ENCODE measurements around the gene IKZF1. TPM values are rescaled to one million over a fixed set of nuclear protein-coding genes. Genes with fewer than 3 reads are reported as not detected.

IKZF1 gene
- total and polyA plus RNA-seq, 2 of the 4 experiments (the other 2 are of a cell fraction): not detected

GRCh38 chr7:50285269-50285668, 19.2 kb upstream of the IKZF1 start:
- POLR2A ChIA-PET (ENCODE audit: unreplicated experiment): no interaction called here
- no peak overlapping the region for H2AFZ ChIP-seq (replicated peaks; ENCODE audit: low read length, poor library complexity)
- no peak overlapping the region for H3K14ac ChIP-seq (replicated peaks; ENCODE audit: low read depth, low read length)
- no peaks in the 10 kb centered on the region for H3K27me3 ChIP-seq (ENCODE audit: control insufficient read depth, insufficient read depth, low read length)
- no peak overlapping the region for H2BK120ac ChIP-seq (ENCODE audit: low read depth, low read length)
- dilution Hi-C loops (cut with HindIII; ENCODE audit: low sequenced_read_pairs, unreplicated experiment): no loop called here
- TF ChIP-seq RCOR1 (IDR thresholded peaks at IDR 0.05; ENCODE audit: insufficient replicate concordance, low read length): no peak
- no peak for TF ChIP-seq CEBPB (IDR thresholded peaks at IDR 0.05; ENCODE audit: low read depth, low read length)
- TF ChIP-seq CHD1 (IDR thresholded peaks at IDR 0.05; ENCODE audit: low read depth, low read length): no peak
- TF ChIP-seq ELK1 (IDR thresholded peaks at IDR 0.05; ENCODE audit: borderline replicate concordance, low read depth, low read length): no peak
- no peak for TF ChIP-seq SMC3 (IDR thresholded peaks at IDR 0.05; ENCODE audit: low read depth, low read length)
- no peak for TF ChIP-seq FOS (IDR thresholded peaks at IDR 0.05; ENCODE audit: low read depth, low read length)
- TF ChIP-seq MXI1 (IDR thresholded peaks at IDR 0.05; ENCODE audit: borderline replicate concordance, low read depth, low read length): no peak
- no peak for TF ChIP-seq MAFK (IDR thresholded peaks at IDR 0.05; ENCODE audit: low read depth, low read length)
- no peak for TF ChIP-seq RAD21 (IDR thresholded peaks at IDR 0.05; ENCODE audit: low read length)
- no peak for TF ChIP-seq NFE2L2 (IDR thresholded peaks at IDR 0.05; ENCODE audit: low read depth, low read length)
- no peak for TF ChIP-seq POLR2A (IDR thresholded peaks at IDR 0.05; ENCODE audit: low read depth, low read length)
- TF ChIP-seq, protein P1, sequence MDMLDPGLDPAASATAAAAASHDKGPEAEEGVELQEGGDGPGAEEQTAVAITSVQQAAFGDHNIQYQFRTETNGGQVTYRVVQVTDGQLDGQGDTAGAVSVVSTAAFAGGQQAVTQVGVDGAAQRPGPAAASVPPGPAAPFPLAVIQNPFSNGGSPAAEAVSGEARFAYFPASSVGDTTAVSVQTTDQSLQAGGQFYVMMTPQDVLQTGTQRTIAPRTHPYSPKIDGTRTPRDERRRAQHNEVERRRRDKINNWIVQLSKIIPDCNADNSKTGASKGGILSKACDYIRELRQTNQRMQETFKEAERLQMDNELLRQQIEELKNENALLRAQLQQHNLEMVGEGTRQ (IDR thresholded peaks at IDR 0.05; ENCODE audit: low read depth, low read length): no peak
- no peak for TF ChIP-seq RFX5 (IDR thresholded peaks at IDR 0.05; ENCODE audit: low read depth, low read length)
- no peak for TF ChIP-seq MAZ (IDR thresholded peaks at IDR 0.05; ENCODE audit: borderline replicate concordance, low read depth, low read length)
- TF ChIP-seq, protein P2, sequence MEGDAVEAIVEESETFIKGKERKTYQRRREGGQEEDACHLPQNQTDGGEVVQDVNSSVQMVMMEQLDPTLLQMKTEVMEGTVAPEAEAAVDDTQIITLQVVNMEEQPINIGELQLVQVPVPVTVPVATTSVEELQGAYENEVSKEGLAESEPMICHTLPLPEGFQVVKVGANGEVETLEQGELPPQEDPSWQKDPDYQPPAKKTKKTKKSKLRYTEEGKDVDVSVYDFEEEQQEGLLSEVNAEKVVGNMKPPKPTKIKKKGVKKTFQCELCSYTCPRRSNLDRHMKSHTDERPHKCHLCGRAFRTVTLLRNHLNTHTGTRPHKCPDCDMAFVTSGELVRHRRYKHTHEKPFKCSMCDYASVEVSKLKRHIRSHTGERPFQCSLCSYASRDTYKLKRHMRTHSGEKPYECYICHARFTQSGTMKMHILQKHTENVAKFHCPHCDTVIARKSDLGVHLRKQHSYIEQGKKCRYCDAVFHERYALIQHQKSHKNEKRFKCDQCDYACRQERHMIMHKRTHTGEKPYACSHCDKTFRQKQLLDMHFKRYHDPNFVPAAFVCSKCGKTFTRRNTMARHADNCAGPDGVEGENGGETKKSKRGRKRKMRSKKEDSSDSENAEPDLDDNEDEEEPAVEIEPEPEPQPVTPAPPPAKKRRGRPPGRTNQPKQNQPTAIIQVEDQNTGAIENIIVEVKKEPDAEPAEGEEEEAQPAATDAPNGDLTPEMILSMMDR (conservative IDR thresholded peaks at IDR 0.05; ENCODE audit: low read depth, low read length): no peak
- TF ChIP-seq BHLHE40 (IDR thresholded peaks at IDR 0.05; ENCODE audit: low read depth, low read length): no peak
- no peak overlapping the region for H3K56ac ChIP-seq (ENCODE audit: extremely low read depth, insufficient read depth, low read length)
- H3K36me3 ChIP-seq (ENCODE audit: control insufficient read depth, insufficient read depth, low read length): no peaks in the 10 kb centered on the region
- 40% methylated on average over 1 of the region's 4 CpGs; no CpG with 5 or more reads in 1 of the 2 experiments for WGBS, 2 experiments (ENCODE audit: extremely low coverage in 2 of 2, insufficient read length in 1 of 2)
- H4K20me1 ChIP-seq (ENCODE audit: insufficient read depth, low read length): no peaks in the 10 kb centered on the region
- CTCF ChIA-PET: no interaction called here
- no peak overlapping the region for H3K23ac ChIP-seq (ENCODE audit: low read depth, low read length)
- no peaks in the 10 kb centered on the region for H3K79me1 ChIP-seq (ENCODE audit: low read depth in 1 of 2, low read length in 2 of 2)
- DNase-seq (no peak), ATAC-seq (ENCODE audit: low read depth) (no peak)
- no TSS peak for BruUV-seq (replicated peaks)
- no peak overlapping the region for H3K4ac ChIP-seq (ENCODE audit: low read depth, low read length)
- no peak overlapping the region for H2BK15ac ChIP-seq (ENCODE audit: low read depth, low read length)
- no peak overlapping the region for H3K27ac ChIP-seq (ENCODE audit: insufficient read depth, low read length)
- H2AK9ac ChIP-seq (replicated peaks; ENCODE audit: low read depth, low read length, poor library complexity): no peak overlapping the region
- no peak overlapping the region for H4K5ac ChIP-seq (ENCODE audit: low read depth, low read length)
- H3K9me1 ChIP-seq (ENCODE audit: insufficient read depth, low read length): no peaks in the 10 kb centered on the region
- no peak overlapping the region for H2AK5ac ChIP-seq (ENCODE audit: low read depth, low read length)
- no peak overlapping the region for H3K9ac ChIP-seq (ENCODE audit: low read depth, low read length)
- intact Hi-C loops (cut with micrococcal nuclease): no loop called here
- H4K8ac ChIP-seq (ENCODE audit: low read depth in 2 of 2, low read length in 2 of 2): no peak overlapping the region
- H3K9me3 ChIP-seq (ENCODE audit: control insufficient read depth, insufficient read depth, low read length): no peaks in the 10 kb centered on the region; the same call in 1 of the 2 replicates
- no peaks in the 10 kb centered on the region for H3K4me1 ChIP-seq (ENCODE audit: control insufficient read depth, insufficient read depth, low read length)
- no peak overlapping the region for H3K4me3 ChIP-seq (ENCODE audit: insufficient read depth, low read depth, low read length)
- no peak overlapping the region for H2BK20ac ChIP-seq (ENCODE audit: low read depth, low read length)
- no peak overlapping the region for H3K18ac ChIP-seq (ENCODE audit: low read depth, low read length)
- no peak overlapping the region for H3K4me2 ChIP-seq (ENCODE audit: low read depth, low read length)
- H4K91ac ChIP-seq (ENCODE audit: insufficient read depth, low read depth, low read length): no peak overlapping the region
- H2BK5ac ChIP-seq (ENCODE audit: low read depth, low read length, poor library complexity, severe bottlenecking): no peak overlapping the region
- in situ Hi-C loops (cut with MboI; ENCODE audit: low sequenced_read_pairs): no loop called here
